Loucy (cell line): ENCODE results near the gene ZNF155.

Source experiments
- H2AFZ ChIP-seq: fragments of 200-600 bp; sonication (generic); 2 replicates; pipeline ENCODE4 v1.6.0; 2016; ENCODE audit warnings: antibody characterized with exemption, mild to moderate bottlenecking, low read length, moderate library complexity
- H3F3A ChIP-seq: fragments of 200-600 bp; 2 replicates; pipeline ENCODE4 v1.6.0; 2016; ENCODE audit warnings: antibody characterized with exemption, low read depth, mild to moderate bottlenecking
- H3K27me3 ChIP-seq: fragments of 200-600 bp; sonication (generic); 2 replicates; pipeline ENCODE4 v1.6.1; 2014; ENCODE audit warnings: low read length, mild to moderate bottlenecking; ENCODE audit not compliant: insufficient read depth, poor library complexity, severe bottlenecking
- H3K36me3 ChIP-seq: fragments of 200-600 bp; sonication (generic); 2 replicates; pipeline ENCODE4 v1.6.1; 2016; ENCODE audit warnings: low read length; ENCODE audit not compliant: insufficient read depth
- H3K4me1 ChIP-seq: fragments of 200-600 bp; sonication (generic); 2 replicates; pipeline ENCODE4 v1.5.1; 2014; ENCODE audit warnings: low read length, mild to moderate bottlenecking; ENCODE audit not compliant: insufficient read depth, poor library complexity, severe bottlenecking
- H3K4me2 ChIP-seq: fragments of 200-600 bp; sonication (generic); 2 replicates; pipeline ENCODE4 v1.6.0; 2014; ENCODE audit warnings: antibody characterized with exemption, low read length, low read depth, mild to moderate bottlenecking; ENCODE audit not compliant: poor library complexity, severe bottlenecking
- H3K4me3 ChIP-seq: fragments of 200-600 bp; sonication (generic); 2 replicates; pipeline ENCODE4 v1.5.1; 2014; ENCODE audit warnings: low read length, mild to moderate bottlenecking, mixed read lengths; ENCODE audit not compliant: poor library complexity, severe bottlenecking
- H3K79me2 ChIP-seq: fragments of 200-600 bp; sonication (generic); 2 replicates; pipeline ENCODE4 v1.6.1; 2014; ENCODE audit warnings: low read length; ENCODE audit not compliant: insufficient read depth
- H3K9ac ChIP-seq: fragments of 200-600 bp; sonication (generic); 2 replicates; pipeline ENCODE4 v1.6.0; 2014; ENCODE audit warnings: mild to moderate bottlenecking, low read depth, low read length, moderate library complexity; ENCODE audit not compliant: poor library complexity, severe bottlenecking
- H3K9me2 ChIP-seq: fragments of 200-600 bp; sonication (generic); replicated peaks from 2 replicates; pipeline ENCODE4 v1.6.1; 2016; ENCODE audit warnings: low read depth, low read length, mixed read lengths
- H3K9me3 ChIP-seq: fragments of 200-600 bp; sonication (generic); 2 replicates; pipeline ENCODE4 v1.6.1; 2014; ENCODE audit warnings: mild to moderate bottlenecking, antibody characterized with exemption, low read length, low read depth; ENCODE audit not compliant: insufficient read depth
- H4K20me1 ChIP-seq: fragments of 200-600 bp; sonication (generic); 2 replicates; pipeline ENCODE4 v1.6.0; 2014; ENCODE audit warnings: antibody characterized with exemption, low read length, mild to moderate bottlenecking; ENCODE audit not compliant: insufficient read depth, poor library complexity, severe bottlenecking
- CTCF ChIP-seq: fragments of 200-600 bp; sonication (generic); conservative IDR thresholded peaks from 2 replicates; pipeline ENCODE4 v1.5.1; 2014; ENCODE audit warnings: mild to moderate bottlenecking, antibody characterized with exemption, low read length
- EZH2phosphoT487 ChIP-seq: fragments of 200-600 bp; IDR thresholded peaks from 2 replicates; pipeline ENCODE4 v1.6.1; 2018; ENCODE audit warnings: antibody characterized with exemption, mild to moderate bottlenecking, moderate library complexity, borderline replicate concordance

ZNF155 gene

GRCh38 chr19:43983544-43983911, 460 bp upstream of the ZNF155 start:
- H3K4me3 ChIP-seq = peak overlapping the region; percentile 87
- H3F3A ChIP-seq = no peaks in the 10 kb centered on the region
- H3K9ac ChIP-seq = peak overlapping the region; percentile 74
- no peaks in the 10 kb centered on the region for H3K36me3 ChIP-seq
- no peaks in the 10 kb centered on the region for H3K27me3 ChIP-seq
- TF ChIP-seq EZH2phosphoT487 (no peak), CTCF (no peak)
- H3K4me1 ChIP-seq = peaks cover 5% of the 10 kb centered on the region
- no peaks in the 10 kb centered on the region for H3K9me2 ChIP-seq
- H3K79me2 ChIP-seq = no peaks in the 10 kb centered on the region; the same call in 1 of the 2 replicates
- peak overlapping the region; percentile 85 for H3K4me2 ChIP-seq
- no peaks in the 10 kb centered on the region for H4K20me1 ChIP-seq
- H3K9me3 ChIP-seq = no peaks in the 10 kb centered on the region
- peak overlapping the region; percentile 85 for H2AFZ ChIP-seq

GRCh38 chr19:43984687-43985000, 656 bp downstream of the ZNF155 start:
- H3K9ac ChIP-seq = peak overlapping the region; percentile 74
- H3K9me3 ChIP-seq = no peaks in the 10 kb centered on the region
- no peaks in the 10 kb centered on the region for H4K20me1 ChIP-seq
- peak overlapping the region; percentile 87 for H3K4me3 ChIP-seq
- TF ChIP-seq CTCF (no peak), EZH2phosphoT487 (no peak)
- H3K27me3 ChIP-seq = no peaks in the 10 kb centered on the region
- peak overlapping the region; percentile 85 for H2AFZ ChIP-seq
- H3K79me2 ChIP-seq = no peaks in the 10 kb centered on the region; the same call in 1 of the 2 replicates
- H3K4me2 ChIP-seq = peak overlapping the region; percentile 85
- H3K4me1 ChIP-seq = peaks cover 5% of the 10 kb centered on the region
- no peaks in the 10 kb centered on the region for H3F3A ChIP-seq
- no peaks in the 10 kb centered on the region for H3K36me3 ChIP-seq
- no peaks in the 10 kb centered on the region for H3K9me2 ChIP-seq

GRCh38 chr19:43997631-43998290, 13.8 kb downstream of the ZNF155 start:
- Histone ChIP-seq H4K20me1 (no peaks in the 10 kb centered on the region), H3K36me3 (peaks cover 8% of the 10 kb centered on the region; the same call in 1 of the 2 replicates), H2AFZ (no peak overlapping the region), H3K4me3 (no peak overlapping the region), H3K9me2 (no peaks in the 10 kb centered on the region), H3K4me2 (no peak overlapping the region), H3K9ac (no peak overlapping the region), H3K9me3 (no peaks in the 10 kb centered on the region), H3K4me1 (peaks cover 4% of the 10 kb centered on the region), H3K79me2 (no peaks in the 10 kb centered on the region), H3F3A (no peaks in the 10 kb centered on the region), H3K27me3 (no peaks in the 10 kb centered on the region)
- TF ChIP-seq EZH2phosphoT487 (no peak), CTCF (no peak)
